GM12878 (cell line): ENCODE results near the gene COL4A2. TPM values are rescaled to one million over a fixed set of nuclear protein-coding genes. Genes with fewer than 3 reads are reported as not detected.

ENCODE experiments used
- ATAC-seq: fragments of 200-7000 bp; cut with Tn5 transposase; 3 replicates; pipeline ENCODE4 v1.9.1; 2020; ENCODE audit warnings: mild to moderate bottlenecking, moderate library complexity
- BruUV-seq: library from RNA; stranded (reverse); fragments of 400-500 nt; replicated peaks from 2 replicates; lab custom pipeline; 2021; lab: Mats Ljungman, UMichigan
- CTCF ChIA-PET: fragments of 300-600 bp; sonication (Branson Sonifier 250); formaldehyde crosslinking; extraction: SDS; loops from one replicate; lab custom pipeline; 2021; ENCODE audit warnings: inconsistent platforms; lab: Yijun Ruan, JAX
- POLR2A ChIA-PET: fragments of 350-600 bp; formaldehyde crosslinking; extraction: SDS; loops from one replicate; lab custom pipeline; 2021; ENCODE audit warnings: inconsistent platforms; lab: Charles Lee
- RAD21 ChIA-PET: fragments of 300-600 bp; sonication (Branson Sonifier 250); formaldehyde crosslinking; loops from one replicate; lab custom pipeline; 2023; ENCODE audit warnings: antibody characterized with exemption; ENCODE audit not compliant: unreplicated experiment; lab: Charles Lee
- SMC1A ChIA-PET: fragments of 300-600 bp; sonication (Branson Sonifier 250); formaldehyde crosslinking; loops from one replicate; lab custom pipeline; 2023; ENCODE audit not compliant: unreplicated experiment, uncharacterized antibody; lab: Charles Lee
- DNase-seq: peaks from one replicate; pipeline ENCODE4 v3.0.0-alpha.2; 2011; ENCODE audit warnings: low read depth, low spot score
- FAIRE-seq: peaks from 3 replicates; lab custom pipeline; 2011; peaks lifted over from hg19 to GRCh38; lab: Jason Lieb, UNC
- H2AFZ ChIP-seq: 2 replicates; pipeline ENCODE4 v1.6.0; 2011; ENCODE audit warnings: low read depth, low read length, control low read depth; ENCODE audit not compliant: control insufficient read depth
- H3K27ac ChIP-seq: 2 replicates; pipeline ENCODE4 v1.5.1; 2011; ENCODE audit warnings: control low read depth; ENCODE audit not compliant: control insufficient read depth, insufficient read depth
- H3K27me3 ChIP-seq, 2 experiments: replicated peaks in 1 of 2; 2 replicates each; pipeline versions ENCODE4 v1.6.0 to v1.6.1; 2011; ENCODE audit warnings: low read length in 1 of 2; ENCODE audit not compliant: control insufficient read depth in 2 of 2, insufficient read depth in 2 of 2
- H3K36me3 ChIP-seq, 2 experiments: 2 replicates each; pipeline ENCODE4 v1.5.1; 2011; ENCODE audit warnings: low read length in 1 of 2; ENCODE audit not compliant: control insufficient read depth in 2 of 2, insufficient read depth in 2 of 2
- H3K4me1 ChIP-seq: 2 replicates; pipeline ENCODE4 v1.6.1; 2011; ENCODE audit warnings: mild to moderate bottlenecking, low read length, moderate library complexity, mixed read lengths; ENCODE audit not compliant: control insufficient read depth, insufficient read depth
- H3K4me2 ChIP-seq: 2 replicates; pipeline ENCODE4 v1.6.0; 2011; ENCODE audit warnings: control low read depth; ENCODE audit not compliant: control insufficient read depth, insufficient read depth
- H3K4me3 ChIP-seq: fragments of 200-600 bp; sonication (generic); 2 replicates; pipeline ENCODE4 v1.5.1; 2016
- H3K79me2 ChIP-seq: 2 replicates; pipeline ENCODE4 v1.6.0; 2011; ENCODE audit warnings: low read length; ENCODE audit not compliant: control insufficient read depth, insufficient read depth
- H3K9ac ChIP-seq: 2 replicates; pipeline ENCODE4 v1.8.0; 2011; ENCODE audit warnings: low read length, control low read depth, mixed read lengths; ENCODE audit not compliant: control insufficient read depth, insufficient read depth
- H3K9me3 ChIP-seq: replicated peaks from 3 replicates; pipeline ENCODE4 v1.5.1; 2011; ENCODE audit warnings: mild to moderate bottlenecking, low read length; ENCODE audit not compliant: control insufficient read depth, insufficient read depth
- H4K20me1 ChIP-seq: 2 replicates; pipeline ENCODE4 v1.6.0; 2011; ENCODE audit not compliant: control insufficient read depth, insufficient read depth
- BMI1 ChIP-seq: fragments of 450-650 bp; IDR thresholded peaks from 2 replicates; pipeline ENCODE4 v1.6.1; 2016; ENCODE audit warnings: mild to moderate bottlenecking, moderate library complexity, borderline replicate concordance
- EGR1 ChIP-seq, 2 experiments: IDR thresholded peaks; 1 replicate in 1 of 2; 2 replicates in 1 of 2; pipeline ENCODE4 v1.6.1; 2011 to 2012; ENCODE audit warnings: low read depth in 2 of 2, low read length in 2 of 2, borderline replicate concordance in 1 of 2, mild to moderate bottlenecking in 1 of 2, moderate library complexity in 1 of 2
- HDGF ChIP-seq: fragments of 450-650 bp; IDR thresholded peaks from 2 replicates; pipeline ENCODE4 v1.6.1; 2016; ENCODE audit warnings: antibody characterized with exemption
- IRF4 ChIP-seq: IDR thresholded peaks from 2 replicates; pipeline ENCODE4 v1.6.1; 2011; ENCODE audit warnings: low read depth, low read length
- NR2C1 ChIP-seq: fragments of 450-650 bp; IDR thresholded peaks from 2 replicates; pipeline ENCODE4 v1.6.1; 2017; ENCODE audit warnings: antibody characterized with exemption, mild to moderate bottlenecking, moderate library complexity
- POU2F2 ChIP-seq: IDR thresholded peaks from 3 replicates; pipeline ENCODE4 v1.6.1; 2011; ENCODE audit warnings: low read depth, mild to moderate bottlenecking, low read length, borderline replicate concordance
- SRF ChIP-seq, 2 experiments: IDR thresholded peaks; 2 replicates each; pipeline ENCODE4 v1.6.1; 2011; ENCODE audit warnings: low read depth in 2 of 2, low read length in 2 of 2, mild to moderate bottlenecking in 1 of 2, moderate library complexity in 1 of 2
- WGBS: methylation state at CpG from one replicate; pipeline ENCODE4 v1.1.6; 2016; ENCODE audit warnings: low lambda C conversion rate; ENCODE audit not compliant: insufficient replicate concordance, insufficient coverage; ENCODE audit errors: missing lambda C conversion rate; 5-methylcytosine and 5-hydroxymethylcytosine counted together
- in situ Hi-C: fragments of 300-500 bp; cut with MboI; formaldehyde crosslinking; loops from 9 replicates; pipeline ENCODE4 v1.14.3; 2018; ENCODE audit warnings: mixed read lengths
- intact Hi-C: fragments of 100-400 bp; cut with micrococcal nuclease; formaldehyde crosslinking; loops from one replicate; pipeline ENCODE4 v1.14.2; 2022; ENCODE audit not compliant: unreplicated experiment
- polyA plus RNA-seq, 11 experiments: library from polyadenylated mRNA; depleted of rRNA in 4 of 11; unstranded in 6 of 11; stranded (reverse) in 5 of 11; fragments of >200 nt; fragmentation: Nextera tagmentation in 4 of 11; fragmentation: Illumina TruSeq in 1 of 11; extraction: Ambion mirVana in 4 of 11; extraction: Trizol in 1 of 11; gene quantifications; 1 replicate in 1 of 11; 2 replicates in 10 of 11; pipeline versions ENCODE4 v1.2.1 to v1.2.3, GENCODE V29; 2011 to 2016; ENCODE audit warnings: inconsistent platforms in 2 of 11, missing spikeins in 2 of 11, low read depth in 1 of 11
- total RNA-seq, 4 experiments: library from RNA; depleted of rRNA in 3 of 4; stranded (reverse); fragments of >200 nt in 3 of 4; fragmentation: Illumina TruSeq in 1 of 4; extraction: Trizol in 1 of 4; gene quantifications; 2 replicates each; pipeline versions ENCODE4 v1.2.1 to v1.2.3, GENCODE V29; 2013 to 2021
- TF ChIP-seq, protein P1 (sequence below): fragments of 150-350 bp; IDR thresholded peaks from 2 replicates; pipeline ENCODE4 v1.6.1; 2014; ENCODE audit warnings: mild to moderate bottlenecking, low read depth, low read length
- TF ChIP-seq, protein P2 (sequence below): fragments of 450-650 bp; formaldehyde crosslinking; IDR thresholded peaks from 2 replicates; pipeline ENCODE4 v1.4.0; 2022; ENCODE audit warnings: mild to moderate bottlenecking, moderate library complexity

COL4A2 gene
- total and polyA plus RNA-seq, 10 of the 15 experiments (the other 5 are each of a cell fraction or from before 2014, with no cell fraction given) = 0.16 to 1.6 (median 0.62) TPM; not detected in 3

DNA sequence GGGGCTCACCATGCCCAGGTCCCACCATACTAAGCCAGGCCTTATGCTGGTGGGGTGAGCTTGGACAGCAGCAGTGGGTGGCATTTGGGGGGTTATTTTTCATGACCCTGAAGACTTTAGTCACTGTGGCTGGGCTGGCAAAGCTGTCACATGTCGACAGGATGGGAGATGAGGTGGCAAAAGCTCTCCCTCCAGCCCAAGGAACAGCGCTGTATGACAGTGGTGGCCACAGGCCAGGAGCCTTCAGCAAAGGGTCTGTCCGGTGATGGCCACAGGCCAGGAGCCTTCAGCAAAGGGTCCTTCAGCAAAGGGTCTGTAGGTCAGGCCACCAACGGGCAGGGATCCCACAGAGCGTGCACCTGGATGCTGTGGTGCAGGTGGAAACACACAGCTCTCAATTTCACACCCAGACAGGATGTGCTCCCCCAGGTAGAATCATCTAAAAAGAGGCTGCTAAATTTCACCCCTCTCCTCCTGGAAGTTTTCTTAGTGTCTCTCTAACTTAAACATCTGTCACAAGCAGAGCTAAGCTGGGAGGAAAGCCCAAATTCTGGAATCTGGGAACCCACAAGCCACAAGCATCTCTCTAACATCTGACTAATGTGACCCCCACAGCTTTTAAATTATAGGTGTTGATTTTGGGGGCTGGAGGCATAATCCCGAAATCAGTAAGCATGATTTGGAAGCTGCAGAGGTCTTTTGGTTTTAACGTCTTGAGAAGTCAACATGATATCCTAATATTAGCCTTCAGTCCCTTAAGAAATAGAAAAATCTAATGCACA, 23.2 kb upstream of the COL4A2 start:
- RAD21 ChIA-PET = no interaction called here
- Histone ChIP-seq H3K36me3 (no peaks in the 10 kb centered on the region), H2AFZ (no peak overlapping the region), H3K4me2 (no peak overlapping the region), H3K27me3 (no peaks in the 10 kb centered on the region; a peak in 2 of 4 replicates), H3K4me3 (no peak overlapping the region), H3K27ac (no peak overlapping the region), H3K9me3 (no peaks in the 10 kb centered on the region), H3K9ac (no peak overlapping the region), H3K79me2 (no peaks in the 10 kb centered on the region)
- intact Hi-C loops (no loop called here), in situ Hi-C loops (no loop called here)
- no peak for ATAC-seq
- BruUV-seq = no TSS peak
- 14% methylated on average over 7 of the region's 7 CpGs for whole genome bisulfite sequencing
- POLR2A ChIA-PET = interaction anchor here (1.3 kb wide), 1 partner anchor 9 kb away, joined by 3 read pairs; no protein-coding TSS in a partner anchor
- CTCF ChIA-PET = no interaction called here
- SMC1A ChIA-PET = no interaction called here
- TF ChIP-seq NR2C1 = no peak
- no peak for TF ChIP-seq POU2F2
- TF ChIP-seq, all 136 proteins: peak for 0
- DNase-seq = no peak
- H3K4me1 ChIP-seq = no peaks in the 10 kb centered on the region
- no peak for FAIRE-seq
- H4K20me1 ChIP-seq = no peaks in the 10 kb centered on the region

DNA sequence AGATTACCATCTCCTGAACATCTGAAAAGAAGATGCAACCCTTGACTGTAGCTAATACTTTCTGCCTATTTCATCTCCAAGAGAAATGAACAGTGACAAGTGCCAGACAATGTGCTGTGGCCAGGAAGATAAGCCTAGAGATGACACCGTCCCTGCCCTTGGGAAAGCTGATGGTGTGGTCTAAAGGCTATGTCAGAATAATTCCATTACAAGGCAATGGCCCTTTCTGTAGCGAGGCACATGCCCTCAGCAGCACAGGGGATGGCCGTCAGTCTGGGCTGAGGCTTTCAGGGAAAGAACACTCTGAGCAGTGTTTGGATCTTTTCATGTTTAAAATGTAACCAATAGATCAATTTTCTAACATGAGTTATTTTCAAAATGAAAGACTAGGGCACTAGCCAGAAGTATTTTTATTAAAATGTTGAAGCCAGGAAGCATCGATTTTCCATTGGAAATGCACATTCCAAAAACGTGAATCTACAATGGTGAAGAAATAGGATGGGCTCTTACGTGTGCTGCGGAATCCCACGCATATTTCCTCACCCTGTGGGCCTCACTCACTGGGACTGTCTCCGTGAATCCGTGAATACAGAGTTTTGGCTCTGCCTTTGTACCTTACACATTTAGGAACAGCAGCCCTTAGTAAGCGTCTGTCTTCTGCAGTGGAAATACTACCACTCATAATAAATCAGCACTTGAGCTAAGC, 22.2 kb upstream of the COL4A2 start:
- intact Hi-C loops = no loop called here
- FAIRE-seq = no peak
- TF ChIP-seq EGR1 (IDR thresholded peaks at IDR 0.05; ENCODE audit: borderline replicate concordance in 1 of 2, low read depth in 2 of 2, low read length in 2 of 2) (no peak), BMI1 (no peak), NR2C1 (no peak), IRF4 (no peak), HDGF (no peak), SRF (IDR thresholded peaks at IDR 0.05; ENCODE audit: low read depth in 2 of 2, low read length in 2 of 2) (no peak)
- TF ChIP-seq, protein P1, sequence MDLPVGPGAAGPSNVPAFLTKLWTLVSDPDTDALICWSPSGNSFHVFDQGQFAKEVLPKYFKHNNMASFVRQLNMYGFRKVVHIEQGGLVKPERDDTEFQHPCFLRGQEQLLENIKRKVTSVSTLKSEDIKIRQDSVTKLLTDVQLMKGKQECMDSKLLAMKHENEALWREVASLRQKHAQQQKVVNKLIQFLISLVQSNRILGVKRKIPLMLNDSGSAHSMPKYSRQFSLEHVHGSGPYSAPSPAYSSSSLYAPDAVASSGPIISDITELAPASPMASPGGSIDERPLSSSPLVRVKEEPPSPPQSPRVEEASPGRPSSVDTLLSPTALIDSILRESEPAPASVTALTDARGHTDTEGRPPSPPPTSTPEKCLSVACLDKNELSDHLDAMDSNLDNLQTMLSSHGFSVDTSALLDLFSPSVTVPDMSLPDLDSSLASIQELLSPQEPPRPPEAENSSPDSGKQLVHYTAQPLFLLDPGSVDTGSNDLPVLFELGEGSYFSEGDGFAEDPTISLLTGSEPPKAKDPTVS = no peak
- TF ChIP-seq, protein P2, sequence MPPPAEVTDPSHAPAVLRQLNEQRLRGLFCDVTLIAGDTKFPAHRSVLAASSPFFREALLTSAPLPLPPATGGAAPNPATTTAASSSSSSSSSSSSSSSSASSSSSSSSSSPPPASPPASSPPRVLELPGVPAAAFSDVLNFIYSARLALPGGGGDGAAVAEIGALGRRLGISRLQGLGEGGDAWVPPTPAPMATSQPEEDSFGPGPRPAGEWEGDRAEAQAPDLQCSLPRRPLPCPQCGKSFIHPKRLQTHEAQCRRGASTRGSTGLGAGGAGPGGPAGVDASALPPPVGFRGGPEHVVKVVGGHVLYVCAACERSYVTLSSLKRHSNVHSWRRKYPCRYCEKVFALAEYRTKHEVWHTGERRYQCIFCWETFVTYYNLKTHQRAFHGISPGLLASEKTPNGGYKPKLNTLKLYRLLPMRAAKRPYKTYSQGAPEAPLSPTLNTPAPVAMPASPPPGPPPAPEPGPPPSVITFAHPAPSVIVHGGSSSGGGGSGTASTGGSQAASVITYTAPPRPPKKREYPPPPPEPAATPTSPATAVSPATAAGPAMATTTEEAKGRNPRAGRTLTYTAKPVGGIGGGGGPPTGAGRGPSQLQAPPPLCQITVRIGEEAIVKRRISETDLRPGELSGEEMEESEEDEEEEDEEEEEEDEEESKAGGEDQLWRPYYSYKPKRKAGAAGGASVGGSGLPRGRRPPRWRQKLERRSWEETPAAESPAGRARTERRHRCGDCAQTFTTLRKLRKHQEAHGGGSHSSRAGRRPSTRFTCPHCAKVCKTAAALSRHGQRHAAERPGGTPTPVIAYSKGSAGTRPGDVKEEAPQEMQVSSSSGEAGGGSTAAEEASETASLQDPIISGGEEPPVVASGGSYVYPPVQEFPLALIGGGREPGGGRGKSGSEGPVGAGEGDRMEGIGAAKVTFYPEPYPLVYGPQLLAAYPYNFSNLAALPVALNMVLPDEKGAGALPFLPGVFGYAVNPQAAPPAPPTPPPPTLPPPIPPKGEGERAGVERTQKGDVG = no peak

More for the DNA sequence above, 22.2 kb upstream of the COL4A2 start:
- ChIA-PET CTCF (no interaction called here), RAD21 (no interaction called here), SMC1A (no interaction called here), POLR2A (interaction anchor here (1.3 kb wide), 1 partner anchor 10 kb away, joined by 3 read pairs; no protein-coding TSS in a partner anchor)
- no peaks in the 10 kb centered on the region for H3K9me3 ChIP-seq
- H3K4me3 ChIP-seq = no peak overlapping the region
- no peak overlapping the region for H3K9ac ChIP-seq
- in situ Hi-C loops = no loop called here
- H3K79me2 ChIP-seq = no peaks in the 10 kb centered on the region
- DNase-seq (no peak), ATAC-seq (no peak)
- no peak overlapping the region for H3K27ac ChIP-seq
- H3K4me1 ChIP-seq = no peaks in the 10 kb centered on the region
- no TSS peak for BruUV-seq
- no peaks in the 10 kb centered on the region; a peak in 1 of 4 replicates for H3K27me3 ChIP-seq
- no peak overlapping the region for H3K4me2 ChIP-seq
- WGBS = 34% methylated on average over 11 of the region's 11 CpGs
- H3K36me3 ChIP-seq = no peaks in the 10 kb centered on the region
- no peak overlapping the region for H2AFZ ChIP-seq
- H4K20me1 ChIP-seq = no peaks in the 10 kb centered on the region
